Measurements from ENCODE around the gene DNAH7. TPM values are rescaled to one million over a fixed set of nuclear protein-coding genes. Genes with fewer than 3 reads are reported as not detected.

DNAH7 gene
- total and polyA plus RNA-seq, 2 of the 13 experiments (the other 11 are each of a cell fraction or from before 2014, with no cell fraction given) = 0.09 TPM; not detected in 1

- Histone ChIP-seq H2AFZ (ENCODE audit: low read length) (no peak overlapping the region), H4K20me1 (ENCODE audit: insufficient read depth, low read length) (no peaks in the 10 kb centered on the region), H3K79me2 (ENCODE audit: insufficient read depth, low read length) (no peaks in the 10 kb centered on the region), H3K4me2 (ENCODE audit: low read depth, low read length) (no peak overlapping the region), H3K4me1 (ENCODE audit: insufficient read depth, low read length) (no peaks in the 10 kb centered on the region), H3K9me3 (ENCODE audit: low read length) (no peaks in the 10 kb centered on the region), H3K27me3 (ENCODE audit: control insufficient read depth in 1 of 2, insufficient read depth in 2 of 2, low read length in 2 of 2) (no peaks in the 10 kb centered on the region; a peak in 1 of 5 replicates), H3K36me3 (replicated peaks in 1 of 2; ENCODE audit: control insufficient read depth in 1 of 2, insufficient read depth in 2 of 2, low read length in 2 of 2) (no peaks in the 10 kb centered on the region), H3K27ac (ENCODE audit: extremely low read length, insufficient read depth, low read length) (no peak overlapping the region), H3K9ac (ENCODE audit: insufficient read depth, low read depth, low read length) (no peak overlapping the region), H3K4me3 (replicated peaks in 1 of 3; ENCODE audit: insufficient read depth in 1 of 3, low read depth in 2 of 3, low read length in 3 of 3) (no peak overlapping the region)
- ChIA-PET CTCF (ENCODE audit: low intra/inter-chr PET ratio, low total read pairs) (no interaction called here), POLR2A (no interaction called here)
- ATAC-seq (no peak), FAIRE-seq (no peak), DNase-seq (ENCODE audit: low spot score) (no peak)
- no TSS peak for BruUV-seq (replicated peaks)
- in situ Hi-C loops (cut with HindIII; ENCODE audit: extremely low pct_ligation_motif_present, low pct_unique_long_range_greater_than_20kb) (no loop called here), intact Hi-C loops (cut with micrococcal nuclease; ENCODE audit: unreplicated experiment) (no loop called here)
- 1% methylated on average over 2 of the region's 2 CpGs for WGBS (ENCODE audit: low lambda C conversion rate)
- TF ChIP-seq PLRG1 (conservative IDR thresholded peaks at IDR 0.05) (no peak), SUZ12 (IDR thresholded peaks at IDR 0.05; ENCODE audit: low read depth, low read length) (no peak), ZNF468 (CRISPR knock-in tag; IDR thresholded peaks at IDR 0.05) (no peak), ZSCAN31 (CRISPR knock-in tag; IDR thresholded peaks at IDR 0.05; ENCODE audit: low read depth) (no peak), ZNF558 (CRISPR knock-in tag; IDR thresholded peaks at IDR 0.05; ENCODE audit: borderline replicate concordance) (no peak), TRIM24 (CRISPR knock-in tag; IDR thresholded peaks at IDR 0.05) (no peak), HOXA9 (CRISPR knock-in tag; IDR thresholded peaks at IDR 0.05; ENCODE audit: borderline replicate concordance) (no peak), NFAT5 (CRISPR knock-in tag; IDR thresholded peaks at IDR 0.05) (no peak), ZNF382 (CRISPR knock-in tag; IDR thresholded peaks at IDR 0.05; ENCODE audit: borderline replicate concordance) (no peak), ZNF263 (CRISPR knock-in tag; IDR thresholded peaks at IDR 0.05) (no peak), MYNN (CRISPR knock-in tag; IDR thresholded peaks at IDR 0.05; ENCODE audit: low read depth) (no peak)
Observed at GRCh38 chr2:195824478-195824877, 244.2 kb downstream of the DNAH7 start.

Data from HepG2 (cell line).